Measurements from ENCODE around the gene TRPM6.
A peak's percentile ranks its signal among the peaks of the same experiment; 100 is the strongest.

TRPM6 gene

GRCh38 chr9:74887041-74887980 is at the start of gene TRPM6:
TRPM6 (minus strand) TSS chr9:74887921; CDS start chr9:74887856, 65 bp downstream.
- ChIA-PET POLR2A (no interaction called here), CTCF (interaction anchor here (0.9 to 1.9 kb wide), 3 partner anchors 65 to 115 kb away, joined by 3 to 9 read pairs (median 4); partner anchors contain the start of gene C9orf40)
- H3K4me3 ChIP-seq (ENCODE audit: low read depth, low read length): peak within 1 kb of the TSS; percentile 67
- peak; percentile 9 for DNase-seq (ENCODE audit: low read depth, low spot score)
- no peak for TF ChIP-seq CTCF (IDR thresholded peaks at IDR 0.05; ENCODE audit: insufficient read depth, low read length, missing control alignments)

- CTCF ChIA-PET: interaction anchor here (1.4 kb wide), 1 partner anchor 12 kb away, joined by 3 read pairs; no protein-coding TSS in a partner anchor
- H3K4me3 ChIP-seq (ENCODE audit: low read depth, low read length): no peak overlapping the region
- POLR2A ChIA-PET: no interaction called here
- no peak for DNase-seq (ENCODE audit: low read depth, low spot score)
- TF ChIP-seq CTCF (IDR thresholded peaks at IDR 0.05; ENCODE audit: insufficient read depth, low read length, missing control alignments): no peak
Observed at GRCh38 chr9:74935008-74935407, 47.3 kb upstream of the TRPM6 start.

- DNase-seq (ENCODE audit: low read depth, low spot score): no peak
- CTCF ChIA-PET: interaction anchor here (1.4 kb wide), 1 partner anchor 31 kb away, joined by 3 read pairs; the partner anchor contains the start of gene C9orf40
- POLR2A ChIA-PET: no interaction called here
- H3K4me3 ChIP-seq (ENCODE audit: low read depth, low read length): no peak overlapping the region
- no peak for TF ChIP-seq CTCF (IDR thresholded peaks at IDR 0.05; ENCODE audit: insufficient read depth, low read length, missing control alignments)
Observed at GRCh38 chr9:74921737-74922136, 34.0 kb upstream of the TRPM6 start.

GRCh38 chr9:74920944-74921626 is 33.4 kb upstream of the TRPM6 start:
- no peak for DNase-seq (ENCODE audit: low read depth, low spot score)
- no peak overlapping the region for H3K4me3 ChIP-seq (ENCODE audit: low read depth, low read length)
- no peak for TF ChIP-seq CTCF (IDR thresholded peaks at IDR 0.05; ENCODE audit: insufficient read depth, low read length, missing control alignments)
- CTCF ChIA-PET: interaction anchor here (1.4 kb wide), 1 partner anchor 31 kb away, joined by 3 read pairs; the partner anchor contains the start of gene C9orf40
- POLR2A ChIA-PET: no interaction called here

- DNase-seq (ENCODE audit: low read depth, low spot score): no peak
- no peak for TF ChIP-seq CTCF (IDR thresholded peaks at IDR 0.05; ENCODE audit: insufficient read depth, low read length, missing control alignments)
- no peak overlapping the region for H3K4me3 ChIP-seq (ENCODE audit: low read depth, low read length)
- ChIA-PET POLR2A (no interaction called here), CTCF (no interaction called here)
Observed at GRCh38 chr9:74910036-74910435, 22.3 kb upstream of the TRPM6 start.

GRCh38 chr9:74908665-74909064 is 20.9 kb upstream of the TRPM6 start:
- TF ChIP-seq CTCF (IDR thresholded peaks at IDR 0.05; ENCODE audit: insufficient read depth, low read length, missing control alignments): no peak
- ChIA-PET CTCF (no interaction called here), POLR2A (no interaction called here)
- DNase-seq (ENCODE audit: low read depth, low spot score): no peak
- no peak overlapping the region for H3K4me3 ChIP-seq (ENCODE audit: low read depth, low read length)

All from AG04449 (cell line).